ENCODE measurements around the gene ECT2L. TPM values are rescaled to one million over a fixed set of nuclear protein-coding genes. Genes with fewer than 3 reads are reported as not detected.
A peak's percentile ranks its signal among the peaks of the same experiment; 100 is the strongest.

The ECT2L gene
- total RNA-seq, 1 donor from 2014 or later, result 0.12 TPM

GRCh38 chr6:138803331-138803730, 7.4 kb downstream of the ECT2L start:
- no peak for DNase-seq (ENCODE audit: extremely low read depth, low read depth, low spot score)

GRCh38 chr6:138803861-138804260, 8.0 kb downstream of the ECT2L start:
- no peak for DNase-seq (ENCODE audit: extremely low read depth, low read depth, low spot score)

GRCh38 chr6:138805016-138805765, 9.3 kb downstream of the ECT2L start:
- DNase-seq (ENCODE audit: extremely low read depth, low read depth, low spot score), result no peak

GRCh38 chr6:138806889-138807288, 11.0 kb downstream of the ECT2L start:
- no peak for DNase-seq (ENCODE audit: extremely low read depth, low read depth, low spot score)

GRCh38 chr6:138809677-138810076, 13.8 kb downstream of the ECT2L start:
- DNase-seq (ENCODE audit: extremely low read depth, low read depth, low spot score), result no peak

- no peak for DNase-seq (ENCODE audit: extremely low read depth, low read depth, low spot score)
Measured at GRCh38 chr6:138811866-138812265, 16.0 kb downstream of the ECT2L start.

GRCh38 chr6:138814179-138814834, 18.4 kb downstream of the ECT2L start:
- DNase-seq (ENCODE audit: extremely low read depth, low read depth, low spot score), result no peak

GRCh38 chr6:138815221-138815620, 19.3 kb downstream of the ECT2L start:
- no peak for DNase-seq (ENCODE audit: extremely low read depth, low read depth, low spot score)

GRCh38 chr6:138815797-138816528, 20.1 kb downstream of the ECT2L start:
- peak; percentile 60 for DNase-seq (ENCODE audit: extremely low read depth, low read depth, low spot score)

GRCh38 chr6:138817799-138818198, 21.9 kb downstream of the ECT2L start:
- no peak for DNase-seq (ENCODE audit: extremely low read depth, low read depth, low spot score)

GRCh38 chr6:138818496-138819194, 22.8 kb downstream of the ECT2L start:
- DNase-seq (ENCODE audit: extremely low read depth, low read depth, low spot score), result no peak

GRCh38 chr6:138821519-138821918, 25.6 kb downstream of the ECT2L start:
- DNase-seq (ENCODE audit: extremely low read depth, low read depth, low spot score), result no peak

- no peak for DNase-seq (ENCODE audit: extremely low read depth, low read depth, low spot score)
Measured at GRCh38 chr6:138824482-138825144, 28.7 kb downstream of the ECT2L start.

GRCh38 chr6:138830248-138830647, 34.4 kb downstream of the ECT2L start:
- DNase-seq (ENCODE audit: extremely low read depth, low read depth, low spot score), result no peak

- no peak for DNase-seq (ENCODE audit: extremely low read depth, low read depth, low spot score)
Measured at GRCh38 chr6:138832182-138832581, 36.3 kb downstream of the ECT2L start.

- no peak for DNase-seq (ENCODE audit: extremely low read depth, low read depth, low spot score)
Measured at GRCh38 chr6:138833816-138834539, 38.1 kb downstream of the ECT2L start.

GRCh38 chr6:138837246-138837645, 41.4 kb downstream of the ECT2L start:
- DNase-seq (ENCODE audit: extremely low read depth, low read depth, low spot score), result no peak

GRCh38 chr6:138844192-138844591, 48.3 kb downstream of the ECT2L start:
- DNase-seq (ENCODE audit: extremely low read depth, low read depth, low spot score), result no peak

GRCh38 chr6:138847884-138848283, 52.0 kb downstream of the ECT2L start:
- DNase-seq (ENCODE audit: extremely low read depth, low read depth, low spot score), result no peak

- no peak for DNase-seq (ENCODE audit: extremely low read depth, low read depth, low spot score)
Measured at GRCh38 chr6:138848461-138848860, 52.6 kb downstream of the ECT2L start.

All from glomerular endothelial cell (primary cell).